ENCODE results near the gene EXOC2.
A peak's percentile ranks its signal among the peaks of the same experiment; 100 is the strongest.
"Not testable (repeated sequence)": the region's sequence is repeated elsewhere in the genome, so short reads cannot be mapped to it uniquely, and the experiment has no call there.

EXOC2 gene

GRCh38 chr6:628766-629165, 64.2 kb downstream of the EXOC2 start:
- no peak for DNase-seq (ENCODE audit: low read depth in 2 of 2)

- no peak for DNase-seq (ENCODE audit: low read depth in 2 of 2)
These were observed 66.7 kb downstream of the EXOC2 start for GRCh38 chr6:626236-626635.

- no peak for DNase-seq (ENCODE audit: low read depth in 2 of 2)
These were observed 68.0 kb downstream of the EXOC2 start for GRCh38 chr6:624979-625378.

- no peak for DNase-seq (ENCODE audit: low read depth in 2 of 2)
These were observed 70.5 kb downstream of the EXOC2 start for GRCh38 chr6:622462-622861.

GRCh38 chr6:621931-622330, 71.0 kb downstream of the EXOC2 start:
- no peak for DNase-seq (ENCODE audit: low read depth in 2 of 2)

GRCh38 chr6:620950-621349, 72.0 kb downstream of the EXOC2 start:
- no peak for DNase-seq (ENCODE audit: low read depth in 2 of 2)

- no peak for DNase-seq (ENCODE audit: low read depth in 2 of 2)
These were observed 72.8 kb downstream of the EXOC2 start for GRCh38 chr6:620166-620565.

- DNase-seq (ENCODE audit: low read depth in 2 of 2) = no peak
These were observed 75.4 kb downstream of the EXOC2 start for GRCh38 chr6:617456-618100.

GRCh38 chr6:613981-614380, 79.0 kb downstream of the EXOC2 start:
- DNase-seq (ENCODE audit: low read depth in 2 of 2) = no peak

GRCh38 chr6:611928-612327, 81.0 kb downstream of the EXOC2 start:
- DNase-seq (ENCODE audit: low read depth in 2 of 2) = no peak

GRCh38 chr6:610882-611281, 82.1 kb downstream of the EXOC2 start:
- DNase-seq (ENCODE audit: low read depth in 2 of 2) = no peak

GRCh38 chr6:609905-610304, 83.0 kb downstream of the EXOC2 start:
- DNase-seq (ENCODE audit: low read depth in 2 of 2) = no peak

GRCh38 chr6:606829-607379, 86.0 kb downstream of the EXOC2 start:
- DNase-seq (ENCODE audit: low read depth in 2 of 2) = no peak

- not testable (repeated sequence) for DNase-seq (ENCODE audit: low read depth in 2 of 2)
These were observed 87.0 kb downstream of the EXOC2 start for GRCh38 chr6:605895-606294.

GRCh38 chr6:604579-604978, 88.4 kb downstream of the EXOC2 start:
- no peak for DNase-seq (ENCODE audit: low read depth in 2 of 2)

GRCh38 chr6:603265-603664, 89.7 kb downstream of the EXOC2 start:
- no peak for DNase-seq (ENCODE audit: low read depth in 2 of 2)

GRCh38 chr6:599576-600448, 93.1 kb downstream of the EXOC2 start:
- no peak for DNase-seq (ENCODE audit: low read depth in 2 of 2)

- no peak for DNase-seq (ENCODE audit: low read depth in 2 of 2)
These were observed 99.1 kb downstream of the EXOC2 start for GRCh38 chr6:593907-594212.

- DNase-seq (ENCODE audit: low read depth in 2 of 2) = peak; percentile 35 to 43
These were observed 99.6 kb downstream of the EXOC2 start for GRCh38 chr6:593139-593906.

GRCh38 chr6:589090-589489, 103.8 kb downstream of the EXOC2 start:
- DNase-seq (ENCODE audit: low read depth in 2 of 2) = no peak

- DNase-seq (ENCODE audit: low read depth in 2 of 2) = no peak
These were observed 106.4 kb downstream of the EXOC2 start for GRCh38 chr6:586553-586952.

- no peak for DNase-seq (ENCODE audit: low read depth in 2 of 2)
These were observed 109.3 kb downstream of the EXOC2 start for GRCh38 chr6:583635-584034.

Data from activated CD8-positive, alpha-beta memory T cell treated with anti-CD3 and anti-CD28 coated beads for 4 hours (primary cell).